HepG2 (cell line): ENCODE results near the gene ZNF491. TPM values are rescaled to one million over a fixed set of nuclear protein-coding genes. Genes with fewer than 3 reads are reported as not detected.

Experiments
- EED ChIP-seq: sonication (generic); formaldehyde crosslinking; IDR thresholded peaks from 2 replicates; pipeline ENCODE4 v1.5.0; 2020; ENCODE audit warnings: mild to moderate bottlenecking, missing genetic modification reagents
- ETV6 ChIP-seq: sonication (generic); formaldehyde crosslinking; conservative IDR thresholded peaks from 2 replicates; pipeline ENCODE4 v1.4.0; 2020; ENCODE audit warnings: missing genetic modification reagents
- EZH2 ChIP-seq: conservative IDR thresholded peaks from 2 replicates; pipeline ENCODE4 v1.6.1; 2012; ENCODE audit warnings: mild to moderate bottlenecking, low read depth, low read length, moderate library complexity
- HOXA3 ChIP-seq: sonication (generic); formaldehyde crosslinking; IDR thresholded peaks from 2 replicates; pipeline ENCODE4 v1.5.0; 2020; ENCODE audit warnings: missing genetic modification reagents
- JUN ChIP-seq: sonication (generic); formaldehyde crosslinking; IDR thresholded peaks from 2 replicates; pipeline ENCODE4 v1.4.0; 2020; ENCODE audit warnings: mild to moderate bottlenecking, missing genetic modification reagents
- MAF1 ChIP-seq: sonication (generic); formaldehyde crosslinking; IDR thresholded peaks from 2 replicates; pipeline ENCODE4 v1.5.0; 2020; ENCODE audit warnings: missing genetic modification reagents, borderline replicate concordance
- MYNN ChIP-seq: sonication (generic); formaldehyde crosslinking; IDR thresholded peaks from 2 replicates; pipeline ENCODE4 v1.4.0; 2020; ENCODE audit warnings: mild to moderate bottlenecking, low read depth, missing genetic modification reagents
- NKX3-1 ChIP-seq: sonication (generic); formaldehyde crosslinking; IDR thresholded peaks from 2 replicates; pipeline ENCODE4 v1.5.0; 2020; ENCODE audit warnings: missing genetic modification reagents
- NR2F6 ChIP-seq, 2 experiments: IDR thresholded peaks; 2 replicates each; pipeline ENCODE4 v1.6.1; 2016; ENCODE audit warnings: antibody characterized with exemption in 1 of 2, mild to moderate bottlenecking in 1 of 2
- RELA ChIP-seq: sonication (generic); formaldehyde crosslinking; IDR thresholded peaks from 2 replicates; pipeline ENCODE4 v1.4.0; 2020; ENCODE audit warnings: missing genetic modification reagents
- REXO4 ChIP-seq: sonication (generic); formaldehyde crosslinking; IDR thresholded peaks from 2 replicates; pipeline ENCODE4 v1.8.0; 2022; ENCODE audit warnings: missing genetic modification reagents, mild to moderate bottlenecking, borderline replicate concordance
- RORA ChIP-seq: sonication (generic); formaldehyde crosslinking; IDR thresholded peaks from 2 replicates; pipeline ENCODE4 v1.5.0; 2020; ENCODE audit warnings: mild to moderate bottlenecking, missing genetic modification reagents, moderate library complexity
- SAFB2 ChIP-seq: sonication (generic); formaldehyde crosslinking; IDR thresholded peaks from 2 replicates; pipeline ENCODE4 v1.5.1; 2020; ENCODE audit warnings: missing genetic modification reagents, low read depth, mild to moderate bottlenecking, borderline replicate concordance
- TCF7L2 ChIP-seq: IDR thresholded peaks from 2 replicates; pipeline ENCODE4 v1.6.1; 2011; ENCODE audit warnings: mild to moderate bottlenecking, low read depth, low read length, moderate library complexity
- TGIF2 ChIP-seq: IDR thresholded peaks from 2 replicates; pipeline ENCODE4 v1.6.1; 2016; ENCODE audit warnings: control low read depth, missing compliant biosample characterization
- ZBTB21 ChIP-seq: sonication (generic); formaldehyde crosslinking; IDR thresholded peaks from 2 replicates; pipeline ENCODE4 v1.4.0; 2020; ENCODE audit warnings: missing genetic modification reagents
- ZNF224 ChIP-seq: sonication (generic); formaldehyde crosslinking; IDR thresholded peaks from 2 replicates; pipeline ENCODE4 v1.5.0; 2020; ENCODE audit warnings: mild to moderate bottlenecking, missing genetic modification reagents
- ZNF263 ChIP-seq: sonication (generic); formaldehyde crosslinking; IDR thresholded peaks from 2 replicates; pipeline ENCODE4 v1.4.0; 2020; ENCODE audit warnings: missing genetic modification reagents
- ZNF331 ChIP-seq: sonication (generic); formaldehyde crosslinking; IDR thresholded peaks from 2 replicates; pipeline ENCODE4 v1.4.0; 2020; ENCODE audit warnings: missing genetic modification reagents
- ZNF333 ChIP-seq: sonication (generic); formaldehyde crosslinking; IDR thresholded peaks from 2 replicates; pipeline ENCODE4 v1.4.0; 2020; ENCODE audit warnings: mild to moderate bottlenecking, missing genetic modification reagents, borderline replicate concordance
- ZNF33A ChIP-seq: sonication (generic); formaldehyde crosslinking; IDR thresholded peaks from 2 replicates; pipeline ENCODE4 v1.5.1; 2020; ENCODE audit warnings: missing genetic modification reagents, mild to moderate bottlenecking, moderate library complexity, borderline replicate concordance
- ZNF644 ChIP-seq: IDR thresholded peaks from 2 replicates; pipeline ENCODE4 v1.6.1; 2016; ENCODE audit warnings: low read depth
- ZNF772 ChIP-seq: sonication (generic); formaldehyde crosslinking; IDR thresholded peaks from 2 replicates; pipeline ENCODE4 v1.5.0; 2020; ENCODE audit warnings: mild to moderate bottlenecking, missing genetic modification reagents
- ZNF792 ChIP-seq: IDR thresholded peaks from 2 replicates; pipeline ENCODE4 v1.6.1; 2016
- ZNF891 ChIP-seq: sonication (generic); formaldehyde crosslinking; IDR thresholded peaks from 2 replicates; pipeline ENCODE4 v1.5.0; 2020; ENCODE audit warnings: mild to moderate bottlenecking, missing genetic modification reagents
- polyA plus RNA-seq, 8 experiments: library from polyadenylated mRNA; depleted of rRNA in 3 of 8; stranded (reverse) in 7 of 8; unstranded in 1 of 8; fragments of >200 nt; fragmentation: Illumina TruSeq in 4 of 8; extraction: Trizol in 4 of 8; gene quantifications; 2 replicates each; pipeline versions ENCODE4 v1.2.1 to v1.2.3, GENCODE V29; 2011 to 2016; ENCODE audit warnings: low read depth in 4 of 8, missing spikeins in 1 of 8, mixed read lengths in 1 of 8; ENCODE audit not compliant: insufficient read depth in 1 of 8
- total RNA-seq, 5 experiments: library from RNA; depleted of rRNA; stranded (reverse); fragments of >200 nt; fragmentation: Illumina TruSeq; extraction: Trizol; gene quantifications; 2 replicates each; pipeline ENCODE4 v1.2.3, GENCODE V29; 2016; ENCODE audit warnings: low read depth in 1 of 5
- TF ChIP-seq, protein P1 (sequence below): sonication (generic); formaldehyde crosslinking; conservative IDR thresholded peaks from 2 replicates; pipeline ENCODE4 v1.4.0; 2020; ENCODE audit warnings: mild to moderate bottlenecking, missing genetic modification reagents, moderate library complexity
- TF ChIP-seq, protein P2 (sequence below), 2 experiments: fragments of 450-650 bp in 1 of 2; sonication (generic) in 1 of 2; formaldehyde crosslinking; IDR thresholded peaks; 2 replicates each; pipeline versions ENCODE4 v1.5.0 to v1.8.0; 2020 to 2022; ENCODE audit warnings: mild to moderate bottlenecking in 1 of 2, missing genetic modification reagents in 1 of 2

Gene ZNF491
- total and polyA plus RNA-seq, 2 of the 13 experiments (the other 11 are each of a cell fraction or from before 2014, with no cell fraction given), result 0.57 to 2.2 TPM

DNA sequence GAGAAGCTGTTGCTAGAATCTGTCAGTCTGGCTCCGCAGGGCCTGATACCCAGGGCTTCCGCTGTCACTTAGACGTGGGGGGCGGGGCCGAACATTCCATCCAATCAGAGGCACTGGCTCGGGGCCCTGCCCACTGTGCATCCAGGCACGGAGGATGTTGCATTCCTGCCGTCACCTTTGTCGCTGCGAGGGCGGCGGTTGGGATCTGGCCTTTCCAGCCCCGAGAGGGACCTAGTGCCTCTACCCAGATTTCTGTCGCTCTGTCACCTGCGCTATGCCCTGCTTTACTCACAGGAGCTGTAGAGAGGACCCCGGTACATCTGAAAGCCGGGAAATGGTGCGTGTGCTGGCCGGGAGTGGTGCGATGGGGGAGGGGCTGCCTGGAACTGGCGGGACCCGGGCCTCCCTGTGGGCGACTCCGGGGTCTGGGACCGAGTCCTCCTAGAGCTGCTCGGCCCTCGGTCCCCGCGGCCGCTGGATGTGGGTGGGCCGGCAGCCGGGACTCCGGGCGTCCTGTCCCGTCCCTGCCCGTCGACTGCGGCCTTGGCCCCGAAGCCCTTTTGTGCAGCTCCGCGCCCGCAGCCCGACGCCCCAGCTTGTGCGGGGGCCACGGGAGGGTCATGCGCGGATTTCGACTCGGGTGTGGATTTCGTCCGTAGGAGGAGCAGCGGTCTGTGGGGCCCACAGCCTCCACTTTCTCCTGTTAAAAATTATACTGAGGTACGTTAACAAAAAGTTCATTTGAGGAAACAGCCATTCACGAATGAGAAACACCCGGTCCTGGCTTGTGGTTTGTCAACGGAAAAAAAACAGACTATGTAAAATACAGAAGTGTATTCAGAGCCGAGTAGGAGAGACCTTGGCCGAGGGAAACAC is 50.5 kb downstream of the ZNF491 start, which contains the start of gene ZNF439 (continued):
- TF ChIP-seq, protein P1, sequence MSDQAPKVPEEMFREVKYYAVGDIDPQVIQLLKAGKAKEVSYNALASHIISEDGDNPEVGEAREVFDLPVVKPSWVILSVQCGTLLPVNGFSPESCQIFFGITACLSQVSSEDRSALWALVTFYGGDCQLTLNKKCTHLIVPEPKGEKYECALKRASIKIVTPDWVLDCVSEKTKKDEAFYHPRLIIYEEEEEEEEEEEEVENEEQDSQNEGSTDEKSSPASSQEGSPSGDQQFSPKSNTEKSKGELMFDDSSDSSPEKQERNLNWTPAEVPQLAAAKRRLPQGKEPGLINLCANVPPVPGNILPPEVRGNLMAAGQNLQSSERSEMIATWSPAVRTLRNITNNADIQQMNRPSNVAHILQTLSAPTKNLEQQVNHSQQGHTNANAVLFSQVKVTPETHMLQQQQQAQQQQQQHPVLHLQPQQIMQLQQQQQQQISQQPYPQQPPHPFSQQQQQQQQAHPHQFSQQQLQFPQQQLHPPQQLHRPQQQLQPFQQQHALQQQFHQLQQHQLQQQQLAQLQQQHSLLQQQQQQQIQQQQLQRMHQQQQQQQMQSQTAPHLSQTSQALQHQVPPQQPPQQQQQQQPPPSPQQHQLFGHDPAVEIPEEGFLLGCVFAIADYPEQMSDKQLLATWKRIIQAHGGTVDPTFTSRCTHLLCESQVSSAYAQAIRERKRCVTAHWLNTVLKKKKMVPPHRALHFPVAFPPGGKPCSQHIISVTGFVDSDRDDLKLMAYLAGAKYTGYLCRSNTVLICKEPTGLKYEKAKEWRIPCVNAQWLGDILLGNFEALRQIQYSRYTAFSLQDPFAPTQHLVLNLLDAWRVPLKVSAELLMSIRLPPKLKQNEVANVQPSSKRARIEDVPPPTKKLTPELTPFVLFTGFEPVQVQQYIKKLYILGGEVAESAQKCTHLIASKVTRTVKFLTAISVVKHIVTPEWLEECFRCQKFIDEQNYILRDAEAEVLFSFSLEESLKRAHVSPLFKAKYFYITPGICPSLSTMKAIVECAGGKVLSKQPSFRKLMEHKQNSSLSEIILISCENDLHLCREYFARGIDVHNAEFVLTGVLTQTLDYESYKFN (CRISPR knock-in tag), result peak; percentile 43
- TF ChIP-seq ETV6 (CRISPR knock-in tag), result no peak
- TF ChIP-seq EED, result no peak; the same call in 1 of the 2 replicates
- no peak for TF ChIP-seq JUN (CRISPR knock-in tag)
- 0 out of 2 replicates have a peak, but pooled peaks have one; percentile 24 for TF ChIP-seq ZNF263 (CRISPR knock-in tag)
- TF ChIP-seq ZNF33A (CRISPR knock-in tag), result no peak
- no peak; the same call in 1 of the 2 replicates for TF ChIP-seq NKX3-1
- no peak; the same call in 1 of the 2 replicates for TF ChIP-seq NR2F6 (IDR thresholded peaks at IDR 0.05)
- peak; percentile 58; the same call in 1 of the 2 replicates for TF ChIP-seq NR2F6 (CRISPR knock-in tag; IDR thresholded peaks at IDR 0.05)
- TF ChIP-seq MAF1 (CRISPR knock-in tag), result no peak
- no peak for TF ChIP-seq REXO4 (CRISPR knock-in tag)
- TF ChIP-seq RELA (CRISPR knock-in tag), result no peak
- no peak for TF ChIP-seq ZNF644 (CRISPR knock-in tag)
- peak; percentile 77 for TF ChIP-seq TGIF2
- TF ChIP-seq ZNF331 (CRISPR knock-in tag), result 0 out of 2 replicates have a peak, but pooled peaks have one; percentile 11
- TF ChIP-seq EZH2, result no peak
- no peak for TF ChIP-seq RORA
- 0 out of 2 replicates have a peak, but pooled peaks have one; percentile 21 for TF ChIP-seq ZNF772 (CRISPR knock-in tag)
- no peak for TF ChIP-seq ZNF792
- TF ChIP-seq TCF7L2, result no peak
- peak; percentile 82; the same call in 1 of the 2 replicates for TF ChIP-seq ZNF891 (CRISPR knock-in tag)
- TF ChIP-seq SAFB2 (CRISPR knock-in tag), result no peak
- TF ChIP-seq ZBTB21 (CRISPR knock-in tag), result no peak
- no peak for TF ChIP-seq ZNF224 (CRISPR knock-in tag)
- no peak for TF ChIP-seq MYNN
- peak; percentile 66 for TF ChIP-seq HOXA3
- TF ChIP-seq, protein P2, sequence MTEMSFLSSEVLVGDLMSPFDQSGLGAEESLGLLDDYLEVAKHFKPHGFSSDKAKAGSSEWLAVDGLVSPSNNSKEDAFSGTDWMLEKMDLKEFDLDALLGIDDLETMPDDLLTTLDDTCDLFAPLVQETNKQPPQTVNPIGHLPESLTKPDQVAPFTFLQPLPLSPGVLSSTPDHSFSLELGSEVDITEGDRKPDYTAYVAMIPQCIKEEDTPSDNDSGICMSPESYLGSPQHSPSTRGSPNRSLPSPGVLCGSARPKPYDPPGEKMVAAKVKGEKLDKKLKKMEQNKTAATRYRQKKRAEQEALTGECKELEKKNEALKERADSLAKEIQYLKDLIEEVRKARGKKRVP (CRISPR knock-in tag; IDR thresholded peaks at IDR 0.05), result no peak
- TF ChIP-seq ZNF333 (CRISPR knock-in tag), result no peak
